Activated effector memory CD4-positive, alpha-beta T cell treated with Interleukin-2 at 50 U/mL for 16 hours (primary cell): ENCODE results near the gene CDH2.
"Not testable (repeated sequence)": the region's sequence is repeated elsewhere in the genome, so short reads cannot be mapped to it uniquely, and the experiment has no call there.

Source experiments
- DNase-seq: peaks from one replicate; pipeline ENCODE4 v3.0.0-alpha.2; 2020

The CDH2 gene

DNA sequence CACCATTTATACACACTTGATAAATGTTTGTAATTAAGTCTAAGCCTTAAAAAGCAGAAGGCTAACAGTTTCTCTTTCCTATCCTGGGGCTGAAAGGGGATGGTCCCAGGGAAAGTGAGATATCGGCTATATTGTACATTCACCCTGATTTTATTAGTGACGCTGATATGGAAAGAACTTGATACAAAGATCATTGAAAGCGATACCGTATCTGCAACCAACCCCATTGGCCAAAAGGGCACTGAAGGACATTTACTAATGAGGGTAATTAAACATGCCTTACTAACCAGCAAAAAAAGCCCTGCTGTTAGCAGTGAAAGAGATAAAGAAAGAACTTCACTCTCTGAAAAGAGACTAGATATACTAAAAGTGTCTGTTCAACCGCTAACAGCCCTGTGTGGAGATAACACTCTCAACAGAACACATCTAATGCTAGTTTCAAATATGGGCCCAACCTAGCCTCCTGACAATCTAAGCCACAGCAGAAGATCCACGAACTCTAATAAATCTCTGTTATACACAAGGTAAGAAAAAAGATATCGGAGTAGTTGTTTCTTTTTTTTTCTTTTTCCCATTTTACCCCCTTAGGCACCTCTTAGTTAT, 200.0 kb downstream of the CDH2 start:
- DNase-seq = no peak

DNA sequence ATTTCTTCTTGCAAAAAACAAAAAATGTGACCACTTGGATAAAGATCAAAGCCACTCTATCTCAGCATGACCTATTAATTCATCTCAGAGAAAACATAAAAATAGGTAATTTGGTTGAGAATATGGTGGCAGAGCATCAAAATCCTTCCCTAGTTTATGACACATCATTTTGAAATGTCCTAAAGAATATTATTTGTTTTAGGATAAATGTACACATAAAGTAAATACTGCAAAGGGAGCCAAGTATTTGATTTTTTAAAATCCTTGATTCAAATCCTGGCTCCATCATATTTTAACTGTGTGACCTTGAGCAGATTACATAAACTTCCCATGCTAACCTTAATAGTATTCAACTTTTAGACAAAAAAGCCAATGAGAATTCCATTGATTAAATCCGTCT, 206.6 kb downstream of the CDH2 start:
- no peak for DNase-seq

DNA sequence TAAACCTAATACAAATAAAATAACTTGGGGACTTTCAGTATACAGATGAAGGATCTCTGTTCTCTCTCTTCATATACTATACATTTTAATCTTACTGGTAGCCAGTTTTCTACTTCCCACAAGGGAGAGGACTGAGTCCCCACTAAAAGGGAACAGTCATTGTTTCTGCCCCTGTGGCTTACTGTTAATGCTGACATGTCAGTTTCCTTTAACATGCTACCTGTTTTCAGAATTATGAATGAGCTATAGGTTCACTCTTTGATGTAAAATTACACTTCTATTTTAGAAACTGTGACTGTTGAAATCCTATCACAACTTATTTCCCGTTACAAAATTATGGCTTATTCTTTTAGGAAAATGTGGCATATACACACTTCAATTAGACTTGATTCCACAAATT, 207.7 kb downstream of the CDH2 start:
- DNase-seq = no peak

DNA sequence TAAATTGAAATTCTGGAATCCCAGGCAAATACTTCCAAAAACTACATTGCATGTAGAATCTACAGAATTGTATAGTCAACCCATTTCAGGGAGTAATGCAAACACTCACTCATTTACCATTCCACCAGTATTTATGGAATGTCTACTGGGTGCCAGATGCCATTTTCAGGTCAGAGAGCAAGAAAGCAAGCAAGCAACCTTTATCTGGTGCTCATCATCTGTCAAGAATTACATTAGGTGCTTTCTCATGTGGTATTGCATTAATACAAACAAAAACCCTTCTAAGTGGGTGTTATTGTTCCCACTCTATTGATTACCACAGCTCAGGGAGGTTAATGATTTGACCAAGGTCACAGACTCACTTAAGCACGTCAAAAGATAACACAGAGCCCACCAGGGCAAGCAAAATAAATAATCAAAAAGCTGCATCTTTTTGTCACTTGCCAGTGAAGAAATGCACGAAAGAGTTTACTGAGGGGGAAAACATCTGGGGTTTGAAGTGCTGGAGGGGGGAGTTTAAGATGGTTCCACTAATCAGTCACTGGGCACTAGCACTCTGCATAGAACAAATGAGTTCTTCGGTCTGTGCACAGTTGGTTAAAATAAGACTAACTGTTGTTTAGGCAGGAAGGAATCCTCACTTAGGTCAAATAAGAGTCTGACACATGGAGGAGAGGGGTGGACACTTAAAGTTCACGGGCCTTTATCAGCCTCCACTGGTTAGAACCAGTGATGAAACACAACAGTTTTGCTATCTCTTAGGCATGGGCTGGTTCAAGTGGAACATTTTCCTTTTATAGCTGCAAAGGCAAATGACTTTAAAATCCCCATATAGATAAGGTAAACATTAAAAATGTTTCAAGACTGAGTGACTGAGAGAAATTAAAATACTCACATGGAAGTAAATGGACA, 208.8 kb downstream of the CDH2 start:
- no peak for DNase-seq

DNA sequence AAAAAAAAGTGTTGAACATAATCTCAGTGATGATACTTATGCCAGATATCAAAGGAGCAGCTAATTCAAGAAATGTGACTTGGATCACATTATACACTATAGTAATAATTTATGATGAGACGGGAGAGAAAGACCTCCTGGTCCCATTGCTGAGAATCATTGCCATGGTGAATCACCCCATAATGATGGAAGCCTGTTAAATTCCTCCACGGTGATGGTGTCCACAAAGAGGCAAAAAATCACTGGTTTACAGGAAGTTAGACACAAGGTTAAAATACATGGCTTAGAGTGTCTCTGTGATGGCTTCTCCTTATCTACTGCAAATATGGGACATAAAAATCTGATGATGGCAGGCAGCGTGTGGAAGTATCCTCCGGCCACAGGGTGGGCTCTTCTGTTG, 210.0 kb downstream of the CDH2 start:
- DNase-seq = no peak

DNA sequence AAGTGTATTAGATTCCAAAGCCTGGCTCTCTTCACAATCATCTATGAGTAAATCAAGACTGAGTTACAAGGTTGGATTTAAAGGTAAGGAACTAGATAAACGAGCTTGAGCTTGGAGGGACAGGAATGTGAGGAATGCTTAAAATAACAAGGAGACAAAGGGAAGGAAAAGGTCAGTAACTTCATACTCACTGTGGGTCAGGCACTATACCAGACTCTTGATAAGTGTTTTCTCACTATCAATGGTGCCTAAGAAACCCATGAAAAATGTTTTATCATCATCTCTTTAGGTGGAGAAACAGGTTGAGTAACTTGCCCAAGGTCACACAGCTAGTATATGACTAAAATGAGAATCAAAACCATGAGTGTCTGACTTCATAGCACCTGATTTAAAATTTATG, 212.1 kb downstream of the CDH2 start:
- DNase-seq = no peak

DNA sequence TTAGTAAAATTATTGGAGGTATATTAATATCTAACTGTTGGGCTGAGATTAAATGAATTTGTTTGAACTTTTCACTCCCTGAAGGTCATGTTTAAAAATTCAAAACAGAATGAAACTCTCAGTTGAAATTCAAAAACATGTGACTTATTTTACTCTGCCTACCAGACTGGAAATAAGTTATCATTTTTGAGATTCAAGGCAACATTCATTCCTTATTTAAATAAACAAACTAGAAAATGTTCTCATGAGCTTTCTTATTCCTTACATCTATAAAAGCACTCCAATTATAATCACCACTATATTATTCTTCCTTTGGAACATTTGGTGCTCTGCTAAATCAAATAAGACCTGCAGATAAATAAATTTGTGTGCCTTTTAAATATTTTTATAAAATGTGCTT, 217.8 kb downstream of the CDH2 start:
- DNase-seq = no peak

DNA sequence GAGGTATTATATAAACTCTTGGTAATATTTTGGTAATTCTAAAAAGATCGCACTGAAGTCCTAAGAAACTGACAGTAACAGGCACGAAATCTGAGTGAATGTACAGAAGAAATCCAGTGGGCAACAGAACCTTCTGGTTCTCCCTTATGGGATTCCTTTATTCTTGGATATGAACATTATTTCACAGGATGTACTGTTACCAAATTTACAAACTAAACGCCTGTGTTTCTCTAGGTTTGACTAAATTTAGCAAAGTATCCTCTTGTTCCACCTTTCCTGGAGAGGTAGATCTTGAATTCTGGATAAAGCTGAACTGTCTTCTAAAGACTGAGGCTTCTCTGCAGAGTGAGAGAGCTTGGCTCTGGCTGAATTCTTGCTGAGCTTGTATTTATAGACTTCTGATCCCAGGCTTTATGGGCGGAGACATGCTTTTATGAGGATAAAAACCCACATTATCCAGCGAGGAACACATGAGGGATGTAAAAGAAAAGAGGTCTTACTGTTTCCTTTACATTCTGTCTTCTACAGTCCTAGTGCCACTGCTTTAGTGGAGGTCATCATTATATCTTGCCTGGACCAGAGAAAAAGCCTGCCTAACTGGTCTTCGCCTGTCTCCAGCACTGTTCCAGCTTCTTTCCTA, 220.8 kb downstream of the CDH2 start:
- DNase-seq = no peak

DNA sequence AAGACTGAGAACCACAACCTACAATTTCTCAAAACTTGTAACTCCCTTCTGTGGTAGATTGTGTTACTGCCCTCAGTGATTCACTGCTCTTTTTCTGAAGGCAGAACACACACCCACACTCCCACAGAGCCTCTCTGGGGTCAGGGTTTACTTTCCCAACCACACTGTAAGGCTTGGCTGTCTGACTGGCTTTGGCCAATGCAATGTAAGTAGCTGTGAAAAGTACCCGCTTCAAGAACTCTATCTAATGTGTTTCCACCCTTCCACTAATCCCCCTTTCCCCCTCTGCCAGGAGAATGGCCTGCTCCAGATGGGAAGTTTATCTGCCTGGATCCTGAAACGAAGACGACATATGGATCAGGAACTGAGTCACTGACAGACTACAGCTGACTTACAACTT, 222.7 kb downstream of the CDH2 start:
- no peak for DNase-seq

DNA sequence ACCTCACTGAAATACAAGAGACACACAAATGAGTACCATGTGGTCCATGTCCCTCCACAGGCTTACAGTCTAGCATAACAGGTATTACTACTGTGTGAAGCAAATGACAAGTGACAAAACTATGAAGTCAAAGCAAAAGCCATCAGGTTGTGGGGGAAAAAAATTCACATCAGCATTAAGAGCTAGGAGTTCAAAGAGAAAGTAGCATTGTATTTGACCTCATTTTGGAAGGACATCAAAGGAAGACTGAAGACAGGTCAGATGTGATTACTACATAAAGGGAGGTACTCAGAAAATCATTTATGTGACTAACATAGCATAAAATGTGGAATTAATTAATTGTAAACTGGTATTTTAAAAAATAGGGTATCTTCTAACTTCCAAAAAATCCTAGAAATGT, 224.2 kb downstream of the CDH2 start:
- DNase-seq = no peak

DNA sequence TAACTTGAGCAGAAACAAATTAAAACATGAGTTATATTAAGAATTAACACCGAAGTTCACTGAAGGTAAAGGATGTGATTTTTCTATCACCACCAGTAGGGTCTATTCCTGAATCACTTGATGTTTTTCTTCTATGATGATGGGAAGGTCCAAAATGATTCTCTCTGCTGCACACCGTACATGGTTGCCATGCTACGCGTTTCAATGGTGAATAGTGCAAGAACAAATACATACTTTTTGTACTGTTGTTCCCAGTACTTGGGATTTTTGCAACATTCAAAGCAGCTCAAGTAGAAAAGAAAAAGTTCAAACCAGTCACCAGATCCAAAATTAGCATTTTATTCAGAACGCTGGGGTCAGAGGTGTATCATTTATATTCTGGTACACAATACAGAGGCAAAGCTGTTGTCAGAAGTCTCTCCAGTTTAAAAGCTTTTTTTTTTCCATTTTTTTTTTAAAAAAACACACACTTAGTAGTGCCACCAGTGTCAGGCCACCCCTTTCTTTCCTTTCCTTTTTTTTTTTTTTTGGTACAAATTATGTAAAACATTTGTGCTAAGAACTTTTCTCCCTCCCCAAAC, 226.2 kb downstream of the CDH2 start:
- DNase-seq = no peak

DNA sequence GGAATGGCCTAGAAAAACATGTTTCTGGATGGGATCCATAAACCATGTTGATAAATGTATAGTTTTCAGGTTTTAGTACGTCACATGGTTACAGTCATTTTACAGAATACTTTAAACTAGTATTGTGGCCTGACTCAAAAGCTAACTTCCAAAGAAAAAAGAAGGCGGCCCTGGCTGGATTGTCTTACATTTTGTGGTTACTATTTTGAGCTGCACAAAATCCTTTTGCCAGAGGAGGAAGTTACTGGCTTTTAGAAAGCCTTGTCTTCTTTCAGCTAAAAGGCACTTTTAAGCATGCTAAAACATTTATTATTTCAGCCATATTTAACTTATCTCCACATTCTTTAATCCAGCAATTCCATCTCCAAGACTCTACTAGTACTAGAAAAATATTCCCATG, 227.9 kb downstream of the CDH2 start:
- DNase-seq = no peak

DNA sequence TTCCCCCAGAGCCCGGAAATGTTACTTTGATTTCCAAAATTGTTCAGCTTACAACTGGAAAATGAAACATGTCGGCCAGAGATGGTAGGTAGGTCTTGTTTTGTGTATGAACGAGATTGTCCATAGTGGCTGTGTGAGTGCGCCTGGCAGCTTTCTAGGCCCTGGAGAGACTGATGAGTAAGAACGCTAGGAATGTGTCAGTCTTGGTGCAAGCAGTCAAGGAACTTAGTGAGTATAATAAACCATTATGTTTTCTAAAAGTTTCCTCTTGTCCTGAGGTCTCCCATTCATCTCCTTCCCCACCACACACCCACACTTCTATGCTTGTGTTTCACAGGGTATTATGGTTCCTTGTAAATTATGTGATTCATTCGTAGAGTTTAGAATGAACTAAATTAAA, 234.2 kb downstream of the CDH2 start:
- DNase-seq = no peak

DNA sequence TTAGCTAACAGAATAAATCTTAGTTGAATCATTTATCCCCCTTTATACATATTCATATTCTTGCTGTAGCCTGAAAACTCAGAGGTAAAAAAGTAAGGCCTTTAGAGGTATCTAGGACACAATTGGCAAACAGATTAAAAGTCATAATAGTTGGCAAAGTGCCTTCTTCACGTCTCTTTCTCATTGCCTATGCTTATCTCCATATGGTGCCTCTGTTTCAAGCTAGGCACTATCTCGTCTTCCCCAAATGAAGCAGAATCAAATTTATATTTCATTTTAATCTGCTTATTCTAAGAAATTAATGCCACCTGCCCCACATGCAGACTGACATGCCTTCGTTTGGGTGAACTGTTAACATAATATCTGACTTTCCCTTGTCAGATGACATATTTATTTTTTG, 245.4 kb downstream of the CDH2 start:
- DNase-seq = no peak

DNA sequence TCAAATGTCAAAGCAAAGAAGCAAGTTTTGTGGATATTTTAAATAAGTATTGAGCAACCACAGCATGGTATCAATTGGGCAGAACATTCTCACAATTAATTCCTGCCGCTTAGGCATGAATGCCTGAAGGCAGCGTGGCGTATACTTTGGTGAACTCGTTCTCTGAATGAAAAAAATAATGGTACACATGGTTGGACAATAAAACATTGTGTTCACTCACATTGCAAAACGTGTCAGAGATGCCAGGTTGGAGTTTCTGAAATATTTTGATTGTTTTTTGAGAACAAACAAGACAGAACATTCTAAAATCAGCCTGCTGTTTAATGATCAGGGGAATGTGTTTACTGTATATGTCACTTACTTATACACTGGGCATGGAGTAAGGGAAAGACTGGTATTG, 254.2 kb downstream of the CDH2 start:
- no peak for DNase-seq

DNA sequence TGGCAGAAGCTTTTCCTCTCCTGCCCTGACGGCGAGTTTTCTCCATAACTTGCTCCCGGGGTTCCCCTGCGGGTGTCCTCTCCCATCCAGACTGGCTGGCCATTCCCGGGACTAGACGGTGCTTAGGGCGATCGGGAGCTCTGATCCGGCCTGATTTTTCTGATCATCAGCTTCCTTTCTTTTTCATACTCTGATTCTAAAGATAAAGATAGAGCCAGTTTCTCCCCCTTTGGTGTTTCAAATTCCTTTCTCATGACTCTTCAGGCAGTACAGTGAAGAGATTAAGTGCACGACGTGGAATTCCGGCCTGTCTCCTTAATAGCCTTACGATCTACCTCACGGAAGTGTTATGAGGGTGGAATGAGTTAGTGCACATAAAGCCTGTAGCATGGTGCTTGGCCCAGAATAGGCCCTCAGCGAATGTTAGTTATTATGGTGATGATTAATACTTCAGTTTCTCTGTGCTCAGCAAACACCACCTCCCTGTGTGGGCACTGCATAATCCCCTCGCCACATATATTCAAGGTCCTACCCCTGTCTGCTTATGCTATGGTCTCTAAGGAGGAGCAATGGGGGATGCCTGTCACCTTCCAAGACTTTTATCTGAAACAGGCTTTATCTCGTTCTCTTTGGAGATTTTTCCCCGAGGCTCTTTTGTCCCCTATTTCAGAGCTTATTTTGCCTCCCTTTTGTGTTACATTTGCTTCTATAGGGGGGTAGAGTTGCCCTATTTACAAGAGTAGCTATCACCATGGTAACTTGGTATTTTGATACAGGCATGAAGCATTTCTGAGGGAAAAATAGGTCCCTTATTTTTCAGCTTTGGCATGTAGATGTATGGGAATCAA, 254.8 kb downstream of the CDH2 start:
- no peak for DNase-seq

DNA sequence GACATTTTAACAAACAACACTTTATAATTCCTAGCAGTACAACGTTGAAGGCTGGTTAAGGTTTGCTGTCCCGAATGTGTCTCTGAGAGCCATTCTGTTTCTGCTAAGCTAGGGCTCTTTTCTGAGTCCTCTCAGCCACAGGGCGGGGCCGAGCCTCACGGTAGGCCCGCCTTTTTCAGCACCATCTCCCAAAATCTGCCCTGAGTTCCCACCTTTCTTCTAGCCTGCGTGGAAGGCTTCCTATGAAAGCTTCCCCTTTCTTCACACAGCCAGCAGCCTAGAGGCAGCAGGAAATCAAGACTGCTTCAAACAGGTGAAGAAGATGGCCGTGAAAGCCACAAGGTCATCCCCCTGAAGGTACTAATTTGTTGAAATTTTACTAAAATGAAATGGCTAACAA, 255.5 kb downstream of the CDH2 start:
- DNase-seq = no peak

DNA sequence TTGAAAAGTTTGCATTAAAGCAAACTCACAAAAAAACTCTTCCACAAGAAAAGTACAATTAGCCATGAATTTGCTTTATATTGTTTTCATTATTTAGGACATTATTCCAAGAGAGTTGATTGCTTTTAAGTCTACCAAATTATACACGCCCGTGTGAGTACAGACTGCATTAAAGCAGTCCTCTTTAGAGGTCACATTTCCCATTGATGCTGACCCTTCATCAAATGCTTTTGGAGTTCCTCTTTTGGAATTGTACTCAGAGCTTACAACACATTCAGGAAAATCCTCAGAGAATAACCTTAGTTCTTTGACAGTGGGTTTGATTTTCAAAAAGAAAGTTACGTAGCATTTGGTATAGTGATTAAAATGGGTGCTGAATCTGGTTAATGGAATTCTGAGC, 256.1 kb downstream of the CDH2 start:
- no peak for DNase-seq

DNA sequence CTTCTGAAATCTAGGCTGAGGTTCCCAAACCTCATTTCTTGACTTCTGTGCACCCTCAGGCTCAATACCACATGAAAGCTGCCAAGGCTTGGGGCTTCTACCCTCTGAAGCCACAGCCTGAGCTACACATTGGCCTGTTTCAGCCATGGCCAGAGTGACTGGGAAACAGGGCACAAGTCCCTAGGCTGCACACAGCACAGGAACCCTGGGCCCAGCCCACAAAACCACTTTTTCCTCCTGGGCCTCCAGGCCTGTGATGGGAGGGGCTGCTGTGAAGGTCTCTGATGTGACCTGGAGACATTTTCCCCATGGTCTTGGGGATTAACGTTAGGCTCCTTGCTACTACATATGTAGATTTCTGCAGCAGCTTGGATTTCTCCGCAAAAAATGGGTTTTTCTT, 270.7 kb downstream of the CDH2 start:
- not testable (repeated sequence) for DNase-seq

DNA sequence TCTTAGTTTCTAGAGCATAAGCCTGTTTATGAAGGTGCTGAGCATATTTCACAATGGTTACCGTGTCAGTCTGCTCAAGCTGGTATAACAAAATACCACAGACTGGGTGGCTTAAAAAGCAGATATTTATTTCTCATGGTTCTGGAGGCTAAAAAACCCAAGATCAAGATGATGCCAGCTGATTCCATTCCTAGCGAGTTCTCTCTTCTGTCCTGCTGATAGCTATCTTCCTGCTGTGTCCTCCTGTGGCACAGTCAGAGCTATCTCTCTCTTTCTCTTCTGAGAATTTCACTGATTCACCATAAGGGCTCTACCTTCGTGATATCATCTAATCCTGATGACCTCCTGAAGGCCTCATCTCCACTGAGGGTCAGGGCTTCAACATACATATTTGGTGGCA, 273.0 kb downstream of the CDH2 start:
- DNase-seq = no peak

DNA sequence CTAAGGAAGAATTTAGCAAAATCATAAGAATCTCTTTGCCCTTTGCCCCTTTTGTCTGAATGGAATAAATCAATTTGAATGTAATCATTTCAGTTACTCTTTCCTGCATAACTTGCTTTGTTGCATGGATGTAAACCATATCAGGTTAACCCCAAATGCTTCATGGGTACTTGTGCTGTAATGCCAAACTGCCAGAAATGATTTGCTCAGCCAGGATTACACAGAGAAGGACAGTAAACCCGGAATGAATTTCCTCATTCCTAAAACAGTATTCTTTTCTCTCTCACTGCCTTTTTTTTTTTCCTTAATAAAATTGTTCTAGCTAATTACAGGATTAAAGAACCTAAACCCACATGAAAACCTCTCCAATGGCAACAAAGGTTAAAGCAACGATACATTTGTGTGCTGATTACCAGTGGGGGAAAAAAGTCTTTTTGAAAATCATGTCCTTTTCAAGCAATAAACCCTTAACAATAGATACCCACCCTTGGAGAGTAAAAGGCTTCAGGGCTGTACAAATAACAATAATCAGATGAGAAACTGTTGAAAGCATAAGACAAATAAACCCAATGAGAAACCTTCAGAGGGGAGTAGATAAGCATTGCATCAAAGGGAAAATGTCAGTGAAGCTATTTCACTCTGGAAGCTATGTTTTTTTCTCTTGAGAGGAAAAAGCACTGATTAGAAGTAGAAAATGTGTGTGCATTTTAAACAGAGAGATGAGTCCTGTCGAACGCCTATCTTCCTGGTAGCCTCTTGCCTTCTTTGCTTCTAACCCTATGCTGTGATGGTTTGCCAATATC, 275.3 kb downstream of the CDH2 start:
- no peak for DNase-seq
